Nephron (organoid): ENCODE data around the gene POLR2L.

ENCODE experiments used
- H3K27ac Mint-ChIP-seq, 3 experiments: 2 replicates each; pipeline ENCODE4 v1.8.0; 2020; ENCODE audit warnings: mixed read lengths in 3 of 3, mild to moderate bottlenecking in 2 of 3, moderate library complexity in 1 of 3
- H3K27me3 Mint-ChIP-seq: 2 replicates; pipeline ENCODE4 v1.8.0; 2021; ENCODE audit warnings: low read depth, mild to moderate bottlenecking, moderate library complexity, mixed read lengths
- H3K36me3 Mint-ChIP-seq: 2 replicates; pipeline ENCODE4 v1.8.0; 2020; ENCODE audit warnings: low read depth, mixed read lengths
- H3K4me1 Mint-ChIP-seq: 2 replicates; pipeline ENCODE4 v1.8.0; 2020; ENCODE audit warnings: mixed read lengths
- H3K4me3 Mint-ChIP-seq, 3 experiments: 2 replicates each; pipeline ENCODE4 v1.8.0; 2020; ENCODE audit warnings: mild to moderate bottlenecking in 3 of 3, mixed read lengths in 3 of 3, moderate library complexity in 2 of 3
- H3K9me3 Mint-ChIP-seq: 2 replicates; pipeline ENCODE4 v1.8.0; 2020; ENCODE audit warnings: mixed read lengths
- CTCF ChIP-seq, 3 experiments: fragments of 200-600 bp; sonication (generic); IDR thresholded peaks; one replicate each; pipeline ENCODE4 v1.5.0; 2021; ENCODE audit warnings: antibody characterized with exemption in 3 of 3; ENCODE audit not compliant: unreplicated experiment in 3 of 3

The POLR2L gene

GRCh38 chr11:877565-877964, 35.2 kb upstream of the POLR2L start:
- no peak overlapping the region for H3K27ac Mint-ChIP-seq
- no peak overlapping the region for H3K4me3 Mint-ChIP-seq

DNA sequence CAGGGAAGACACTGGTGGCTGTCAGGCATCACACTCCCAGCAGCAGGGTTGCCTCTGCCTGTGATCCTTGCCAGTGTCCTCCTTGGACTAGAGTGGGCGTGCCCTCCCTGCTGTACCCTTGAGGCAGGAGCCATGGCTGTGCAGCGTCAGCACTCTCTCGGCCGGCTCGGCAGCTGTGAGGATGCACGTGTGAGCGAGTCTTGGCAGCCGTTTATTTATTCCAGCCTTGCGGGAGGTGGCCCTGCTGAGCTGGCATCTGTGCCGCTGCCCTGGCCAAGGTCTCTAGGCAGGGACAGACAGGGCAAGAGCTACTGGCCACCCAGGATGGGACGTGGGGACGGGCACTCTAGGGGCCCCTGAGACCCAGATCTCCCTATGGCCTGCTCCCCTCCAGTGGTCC, 34.2 kb upstream of the POLR2L start:
- Mint-ChIP-seq H3K27ac (no peak overlapping the region), H3K4me3 (no peak overlapping the region), H3K27me3 (no peaks in the 10 kb centered on the region), H3K9me3 (no peaks in the 10 kb centered on the region), H3K4me1 (peaks cover 21% of the 10 kb centered on the region), H3K36me3 (peaks cover 39% of the 10 kb centered on the region)
- no peak for TF ChIP-seq CTCF (IDR thresholded peaks at IDR 0.05; ENCODE audit: unreplicated experiment in 3 of 3)

More at GRCh38 chr11:877565-877964, 35.2 kb upstream of the POLR2L start:
- no peaks in the 10 kb centered on the region for H3K27me3 Mint-ChIP-seq
- peaks cover 46% of the 10 kb centered on the region for H3K36me3 Mint-ChIP-seq
- no peak for TF ChIP-seq CTCF (IDR thresholded peaks at IDR 0.05; ENCODE audit: unreplicated experiment in 3 of 3)
- peaks cover 21% of the 10 kb centered on the region for H3K4me1 Mint-ChIP-seq
- H3K9me3 Mint-ChIP-seq, result no peaks in the 10 kb centered on the region

DNA sequence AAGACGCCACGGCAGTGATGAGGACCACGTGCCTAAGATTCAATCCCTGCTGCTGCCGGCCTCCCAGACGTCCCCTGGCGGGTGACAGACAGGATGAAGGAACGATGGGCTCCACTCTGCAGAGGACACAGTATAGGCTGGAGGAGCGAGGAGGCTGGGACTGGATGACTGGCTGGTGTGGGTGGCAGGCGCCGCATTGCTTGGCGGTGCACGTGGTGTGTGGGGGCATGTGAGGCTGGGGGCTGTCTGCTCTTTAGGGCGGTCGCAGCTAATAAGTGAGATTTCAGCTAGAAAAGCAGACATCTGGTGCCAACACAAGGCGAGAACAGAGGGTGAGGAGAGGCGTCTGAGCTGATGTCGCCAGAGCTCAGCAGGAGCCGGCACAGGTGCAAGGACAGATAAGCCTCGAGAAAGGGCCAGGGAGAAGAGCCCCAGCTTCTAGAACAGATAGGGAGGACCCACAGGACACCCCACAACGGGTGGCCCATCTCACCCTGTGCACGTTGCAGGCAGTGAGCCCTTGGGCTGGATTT, 33.5 kb upstream of the POLR2L start:
- TF ChIP-seq CTCF (IDR thresholded peaks at IDR 0.05; ENCODE audit: unreplicated experiment in 3 of 3), result no peak
- Mint-ChIP-seq H3K9me3 (no peaks in the 10 kb centered on the region), H3K27ac (peak overlapping the region in 2 of 3 experiments; percentile 7 to 39), H3K4me1 (peaks cover 21% of the 10 kb centered on the region), H3K36me3 (peaks cover 36% of the 10 kb centered on the region), H3K27me3 (no peaks in the 10 kb centered on the region), H3K4me3 (no peak overlapping the region)

- Mint-ChIP-seq H3K27me3 (no peaks in the 10 kb centered on the region), H3K27ac (peak overlapping the region in 2 of 3 experiments; percentile 7 to 39), H3K4me1 (peaks cover 21% of the 10 kb centered on the region), H3K36me3 (peaks cover 31% of the 10 kb centered on the region), H3K9me3 (no peaks in the 10 kb centered on the region), H3K4me3 (no peak overlapping the region)
- no peak for TF ChIP-seq CTCF (IDR thresholded peaks at IDR 0.05; ENCODE audit: unreplicated experiment in 3 of 3)
Measured at GRCh38 chr11:875203-875602, 32.9 kb upstream of the POLR2L start.

GRCh38 chr11:873706-874105, 31.4 kb upstream of the POLR2L start:
- peak overlapping the region in 2 of 3 experiments; percentile 22 to 45 for H3K4me3 Mint-ChIP-seq
- no peaks in the 10 kb centered on the region for H3K27me3 Mint-ChIP-seq
- peak overlapping the region; percentile 82 to 95 (median 90) for H3K27ac Mint-ChIP-seq
- TF ChIP-seq CTCF (IDR thresholded peaks at IDR 0.05; ENCODE audit: unreplicated experiment in 3 of 3), result no peak
- H3K9me3 Mint-ChIP-seq, result no peaks in the 10 kb centered on the region
- H3K36me3 Mint-ChIP-seq, result peaks cover 25% of the 10 kb centered on the region
- H3K4me1 Mint-ChIP-seq, result peaks cover 21% of the 10 kb centered on the region

DNA sequence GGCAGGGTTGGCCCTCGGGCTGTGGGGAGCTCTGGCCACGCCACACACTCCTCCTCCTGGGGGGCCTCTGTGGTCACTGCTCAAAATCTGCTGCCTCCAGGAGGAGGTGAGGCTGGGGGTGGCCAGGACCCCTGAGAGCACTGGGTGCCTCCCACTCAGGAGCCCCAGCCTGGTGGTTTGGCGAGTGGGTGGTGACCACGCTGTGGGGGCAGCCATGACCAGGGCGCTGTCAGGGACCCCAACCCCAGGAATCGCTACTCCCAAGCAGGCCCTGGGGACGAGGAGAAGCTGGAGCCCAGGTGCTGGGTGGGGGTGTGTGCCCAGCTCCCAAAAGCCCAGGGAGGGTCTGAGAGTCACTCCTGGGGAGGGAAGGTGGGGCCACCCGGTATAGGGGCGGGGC, 30.5 kb upstream of the POLR2L start:
- Mint-ChIP-seq H3K4me1 (peaks cover 21% of the 10 kb centered on the region), H3K36me3 (peaks cover 23% of the 10 kb centered on the region), H3K27me3 (no peaks in the 10 kb centered on the region), H3K4me3 (no peak overlapping the region), H3K27ac (no peak overlapping the region), H3K9me3 (no peaks in the 10 kb centered on the region)
- TF ChIP-seq CTCF (IDR thresholded peaks at IDR 0.05; ENCODE audit: unreplicated experiment in 3 of 3), result no peak
